Measurements from ENCODE around the gene BAHCC1. TPM values are rescaled to one million over a fixed set of nuclear protein-coding genes. Genes with fewer than 3 reads are reported as not detected.

The BAHCC1 gene
- total and polyA plus RNA-seq, 10 of the 15 experiments (the other 5 are each of a cell fraction or from before 2014, with no cell fraction given), result 0.03 to 0.14 (median 0.11) TPM; not detected in 6

GRCh38 chr17:81364278-81365147, 30.7 kb upstream of the BAHCC1 start:
- BruUV-seq (replicated peaks), result no TSS peak
- H3K36me3 ChIP-seq (ENCODE audit: control insufficient read depth in 2 of 2, insufficient read depth in 2 of 2, low read length in 1 of 2), result no peaks in the 10 kb centered on the region
- intact Hi-C loops (cut with micrococcal nuclease; ENCODE audit: unreplicated experiment), result no loop called here
- ATAC-seq (no peak), FAIRE-seq (no peak), DNase-seq (ENCODE audit: low read depth, low spot score) (no peak)
- no peaks in the 10 kb centered on the region for H3K79me2 ChIP-seq (ENCODE audit: control insufficient read depth, insufficient read depth, low read length)
- H2AFZ ChIP-seq (ENCODE audit: control insufficient read depth, low read depth, low read length), result no peak overlapping the region
- in situ Hi-C loops (cut with MboI), result no loop called here
- TF ChIP-seq RAD21 (IDR thresholded peaks at IDR 0.05; ENCODE audit: insufficient read depth, low read depth, low read length), result no peak
- TF ChIP-seq RELA (IDR thresholded peaks at IDR 0.05; ENCODE audit: borderline replicate concordance, partially characterized antibody), result no peak
- no peak for TF ChIP-seq ATF7 (IDR thresholded peaks at IDR 0.05; ENCODE audit: low read depth)
- no peak for TF ChIP-seq YY1 (IDR thresholded peaks at IDR 0.05; ENCODE audit: low read depth, low read length)
- TF ChIP-seq SP1 (IDR thresholded peaks at IDR 0.05; ENCODE audit: low read depth, low read length), result no peak
- TF ChIP-seq RELB (IDR thresholded peaks at IDR 0.05; ENCODE audit: low read depth), result no peak
- no peak for TF ChIP-seq EED (IDR thresholded peaks at IDR 0.05; ENCODE audit: low read depth)
- TF ChIP-seq, protein P1, sequence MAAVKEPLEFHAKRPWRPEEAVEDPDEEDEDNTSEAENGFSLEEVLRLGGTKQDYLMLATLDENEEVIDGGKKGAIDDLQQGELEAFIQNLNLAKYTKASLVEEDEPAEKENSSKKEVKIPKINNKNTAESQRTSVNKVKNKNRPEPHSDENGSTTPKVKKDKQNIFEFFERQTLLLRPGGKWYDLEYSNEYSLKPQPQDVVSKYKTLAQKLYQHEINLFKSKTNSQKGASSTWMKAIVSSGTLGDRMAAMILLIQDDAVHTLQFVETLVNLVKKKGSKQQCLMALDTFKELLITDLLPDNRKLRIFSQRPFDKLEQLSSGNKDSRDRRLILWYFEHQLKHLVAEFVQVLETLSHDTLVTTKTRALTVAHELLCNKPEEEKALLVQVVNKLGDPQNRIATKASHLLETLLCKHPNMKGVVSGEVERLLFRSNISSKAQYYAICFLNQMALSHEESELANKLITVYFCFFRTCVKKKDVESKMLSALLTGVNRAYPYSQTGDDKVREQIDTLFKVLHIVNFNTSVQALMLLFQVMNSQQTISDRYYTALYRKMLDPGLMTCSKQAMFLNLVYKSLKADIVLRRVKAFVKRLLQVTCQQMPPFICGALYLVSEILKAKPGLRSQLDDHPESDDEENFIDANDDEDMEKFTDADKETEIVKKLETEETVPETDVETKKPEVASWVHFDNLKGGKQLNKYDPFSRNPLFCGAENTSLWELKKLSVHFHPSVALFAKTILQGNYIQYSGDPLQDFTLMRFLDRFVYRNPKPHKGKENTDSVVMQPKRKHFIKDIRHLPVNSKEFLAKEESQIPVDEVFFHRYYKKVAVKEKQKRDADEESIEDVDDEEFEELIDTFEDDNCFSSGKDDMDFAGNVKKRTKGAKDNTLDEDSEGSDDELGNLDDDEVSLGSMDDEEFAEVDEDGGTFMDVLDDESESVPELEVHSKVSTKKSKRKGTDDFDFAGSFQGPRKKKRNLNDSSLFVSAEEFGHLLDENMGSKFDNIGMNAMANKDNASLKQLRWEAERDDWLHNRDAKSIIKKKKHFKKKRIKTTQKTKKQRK (IDR thresholded peaks at IDR 0.05; ENCODE audit: low read depth, low read length), result no peak
- no peak for TF ChIP-seq IKZF2 (IDR thresholded peaks at IDR 0.05)
- RAD21 ChIA-PET (ENCODE audit: unreplicated experiment), result no interaction called here
- H4K20me1 ChIP-seq (ENCODE audit: control insufficient read depth, insufficient read depth), result no peaks in the 10 kb centered on the region
- peaks cover 12% of the 10 kb centered on the region for H3K4me1 ChIP-seq (ENCODE audit: control insufficient read depth, insufficient read depth, low read length)
- WGBS (ENCODE audit: insufficient coverage, insufficient replicate concordance, low lambda C conversion rate, missing lambda C conversion rate), result 56% methylated on average over 26 of the region's 26 CpGs
- H3K9ac ChIP-seq (ENCODE audit: control insufficient read depth, insufficient read depth, low read length), result no peak overlapping the region
- CTCF ChIA-PET, result interaction anchor here (1.3 kb wide), 1 partner anchor 120 kb away, joined by 3 read pairs; no protein-coding TSS in a partner anchor
- no peaks in the 10 kb centered on the region; the same call in 2 of the 3 replicates for H3K9me3 ChIP-seq (replicated peaks; ENCODE audit: control insufficient read depth, insufficient read depth, low read length)
- SMC1A ChIA-PET (ENCODE audit: uncharacterized antibody, unreplicated experiment), result no interaction called here
- peaks cover 2 to 10% of the 10 kb centered on the region in 2 experiments; a peak in 1 of 4 replicates for H3K27me3 ChIP-seq (replicated peaks in 1 of 2; ENCODE audit: control insufficient read depth in 2 of 2, insufficient read depth in 2 of 2, low read length in 1 of 2)
- no peak overlapping the region for H3K4me3 ChIP-seq
- no peak overlapping the region for H3K4me2 ChIP-seq (ENCODE audit: control insufficient read depth, insufficient read depth)
- POLR2A ChIA-PET, result no interaction called here
- no peak overlapping the region for H3K27ac ChIP-seq (ENCODE audit: control insufficient read depth, insufficient read depth)
